Gastroesophageal sphincter (tissue), 4 donors: ENCODE results near the gene LMAN1L. TPM values are rescaled to one million over a fixed set of nuclear protein-coding genes. Genes with fewer than 3 reads are reported as not detected.

Source experiments
- ATAC-seq: fragments of 150-250 bp; one replicate; pipeline ENCODE4 v1.9.1; 2016; ENCODE audit warnings: mild to moderate bottlenecking, moderate library complexity
- H3K27ac ChIP-seq, 4 donors: fragments of 200-600 bp; sonication (generic) in 3 of 4; 1 replicate in 3 of 4; 2 replicates in 1 of 4; pipeline ENCODE4 v1.5.1; 2016 to 2019
- H3K27me3 ChIP-seq: fragments of 200-600 bp; sonication (generic); one replicate; pipeline ENCODE4 v1.5.1; 2019
- H3K36me3 ChIP-seq, 2 donors: fragments of 200-600 bp; sonication (generic); one replicate each; pipeline ENCODE4 v1.5.1; 2019; ENCODE audit warnings: control low read depth in 1 of 2
- H3K4me1 ChIP-seq, 3 donors: fragments of 200-600 bp; sonication (generic); 1 replicate in 2 of 3; 2 replicates in 1 of 3; pipeline ENCODE4 v1.5.1; 2016 to 2019; ENCODE audit warnings: control low read depth in 2 of 3
- H3K4me3 ChIP-seq, 2 donors: fragments of 200-600 bp; sonication (generic); one replicate each; pipeline ENCODE4 v1.5.1; 2019; ENCODE audit warnings: mild to moderate bottlenecking in 1 of 2, moderate library complexity in 1 of 2
- H3K9me3 ChIP-seq, 3 donors: fragments of 200-600 bp; sonication (generic); one replicate each; pipeline ENCODE4 v1.5.1; 2017 to 2019; ENCODE audit warnings: control low read depth in 2 of 3
- CTCF ChIP-seq, 4 experiments: fragments of 200-600 bp in 2 of 4; fragments of 450-650 bp in 2 of 4; sonication (generic) in 1 of 4; IDR thresholded peaks; one replicate each; pipeline ENCODE4 v1.5.1; 2017 to 2019; ENCODE audit warnings: antibody characterized with exemption in 4 of 4, mild to moderate bottlenecking in 2 of 4, moderate library complexity in 2 of 4
- EP300 ChIP-seq: sonication (generic); formaldehyde crosslinking; IDR thresholded peaks from one replicate; pipeline ENCODE4 v1.6.1; 2017; ENCODE audit warnings: antibody characterized with exemption, mild to moderate bottlenecking
- POLR2A ChIP-seq, 2 donors: fragments of 450-650 bp; IDR thresholded peaks; one replicate each; pipeline ENCODE4 v1.6.1; 2017; ENCODE audit warnings: antibody characterized with exemption in 2 of 2, mild to moderate bottlenecking in 2 of 2, moderate library complexity in 1 of 2
- POLR2AphosphoS5 ChIP-seq: sonication (generic); formaldehyde crosslinking; IDR thresholded peaks from one replicate; pipeline ENCODE4 v1.6.1; 2017; ENCODE audit warnings: antibody characterized with exemption
- WGBS, 2 donors: methylation state at CpG; one replicate each; pipeline ENCODE4 v1.1.5; 2018; ENCODE audit warnings: low coverage in 1 of 2; 5-methylcytosine and 5-hydroxymethylcytosine counted together
- total RNA-seq, 4 donors: library from RNA; depleted of rRNA; stranded (reverse); fragments of >200 nt; gene quantifications; one replicate each; pipeline ENCODE4 v1.1.0, GENCODE V29; 2016

LMAN1L gene
- total RNA-seq, 4 donors from 2014 or later = 0.27 TPM; not detected in 3

GRCh38 chr15:74869372-74869725, 56.7 kb downstream of the LMAN1L start:
- TF ChIP-seq POLR2A (IDR thresholded peaks at IDR 0.05) (no peak), POLR2AphosphoS5 (no peak), CTCF (IDR thresholded peaks at IDR 0.05) (no peak), EP300 (no peak)
- Histone ChIP-seq H3K4me3 (no peak overlapping the region), H3K9me3 (no peaks in the 10 kb centered on the region), H3K36me3 (no peaks in the 10 kb centered on the region), H3K27ac (peak overlapping the region; percentile 61 to 96 (median 94)), H3K27me3 (no peaks in the 10 kb centered on the region), H3K4me1 (peaks cover 2 to 76% (median 54%) of the 10 kb centered on the region in 3 donors)
- ATAC-seq = peak; percentile 19

- Histone ChIP-seq H3K4me3 (peak overlapping the region in 1 of 2 donors; percentile 71), H3K4me1 (peaks cover 2 to 75% (median 54%) of the 10 kb centered on the region in 3 donors), H3K27me3 (no peaks in the 10 kb centered on the region), H3K27ac (peak overlapping the region; percentile 61 to 96 (median 94)), H3K36me3 (no peaks in the 10 kb centered on the region), H3K9me3 (no peaks in the 10 kb centered on the region)
- 53% methylated on average over 4 of the region's 6 CpGs; no CpG with 5 or more reads in 1 of the 2 donors for WGBS, 2 donors
- ATAC-seq = peak; percentile 43
- TF ChIP-seq POLR2AphosphoS5 (no peak), CTCF (IDR thresholded peaks at IDR 0.05) (no peak), EP300 (no peak), POLR2A (IDR thresholded peaks at IDR 0.05) (peak in 1 of 2 donors; percentile 27)
These were observed 57.2 kb downstream of the LMAN1L start for GRCh38 chr15:74869726-74870407.

- Histone ChIP-seq H3K27me3 (no peaks in the 10 kb centered on the region), H3K4me1 (peaks cover 2 to 75% (median 54%) of the 10 kb centered on the region in 3 donors), H3K36me3 (no peaks in the 10 kb centered on the region), H3K27ac (peak overlapping the region; percentile 44 to 96 (median 94)), H3K4me3 (peak overlapping the region in 1 of 2 donors; percentile 71), H3K9me3 (no peaks in the 10 kb centered on the region)
- TF ChIP-seq POLR2A (IDR thresholded peaks at IDR 0.05) = no peak
- TF ChIP-seq EP300 = no peak
- no peak for TF ChIP-seq CTCF (IDR thresholded peaks at IDR 0.05)
- no peak for TF ChIP-seq POLR2AphosphoS5
- no peak for ATAC-seq
- WGBS, 2 donors = 23 to 27% methylated on average over 6 of the region's 6 CpGs
These were observed 58.0 kb downstream of the LMAN1L start for GRCh38 chr15:74870436-74871215.

GRCh38 chr15:74872702-74873035, 60.0 kb downstream of the LMAN1L start:
- 0% methylated on average over 4 of the region's 11 CpGs; no CpG with 5 or more reads in 1 of the 2 donors for WGBS, 2 donors
- TF ChIP-seq POLR2A (IDR thresholded peaks at IDR 0.05) = no peak
- no peak for TF ChIP-seq CTCF (IDR thresholded peaks at IDR 0.05)
- no peak for TF ChIP-seq EP300
- no peak for TF ChIP-seq POLR2AphosphoS5
- Histone ChIP-seq H3K4me3 (peak overlapping the region; percentile 41 to 71), H3K27ac (peak overlapping the region; percentile 54 to 96 (median 94)), H3K27me3 (no peaks in the 10 kb centered on the region), H3K4me1 (peaks cover 2 to 55% (median 42%) of the 10 kb centered on the region in 3 donors), H3K36me3 (no peaks in the 10 kb centered on the region), H3K9me3 (no peaks in the 10 kb centered on the region)
- ATAC-seq = no peak
